Keratinocyte (primary cell): ENCODE measurements around the gene NCK2. TPM values are rescaled to one million over a fixed set of nuclear protein-coding genes. Genes with fewer than 3 reads are reported as not detected.

Experiments
- DNase-seq: peaks from one replicate; pipeline ENCODE4 v3.0.0-alpha.2; 2011; ENCODE audit warnings: low read depth, missing footprints, low spot score
- FAIRE-seq: peaks from 2 replicates; lab custom pipeline; 2011; peaks lifted over from hg19 to GRCh38; lab: Jason Lieb, UNC
- H2AFZ ChIP-seq: 2 replicates; pipeline ENCODE4 v1.6.0; 2012; ENCODE audit warnings: low read length, control low read depth, inconsistent platforms; ENCODE audit not compliant: control insufficient read depth
- H3K27ac ChIP-seq: 2 replicates; pipeline ENCODE4 v1.5.1; 2011; ENCODE audit warnings: low read length; ENCODE audit not compliant: control insufficient read depth, insufficient read depth
- H3K27me3 ChIP-seq: 3 replicates; pipeline ENCODE4 v1.6.0; 2011; ENCODE audit warnings: low read length; ENCODE audit not compliant: control insufficient read depth, insufficient read depth; ENCODE audit errors: extremely low read depth
- H3K36me3 ChIP-seq, 2 experiments: 2 replicates in 1 of 2; 3 replicates in 1 of 2; pipeline ENCODE4 v1.5.1; 2011; ENCODE audit warnings: low read length in 2 of 2, mild to moderate bottlenecking in 1 of 2; ENCODE audit not compliant: control insufficient read depth in 2 of 2, insufficient read depth in 2 of 2; ENCODE audit errors: extremely low read depth in 1 of 2
- H3K4me1 ChIP-seq: 3 replicates; pipeline ENCODE4 v1.5.1; 2011; ENCODE audit warnings: low read length; ENCODE audit not compliant: control insufficient read depth, insufficient read depth; ENCODE audit errors: extremely low read depth
- H3K4me2 ChIP-seq: 3 replicates; pipeline ENCODE4 v1.6.0; 2011; ENCODE audit warnings: low read depth, low read length; ENCODE audit not compliant: control insufficient read depth, insufficient read depth; ENCODE audit errors: extremely low read depth
- H3K4me3 ChIP-seq, 3 experiments: fragments of 200-600 bp in 1 of 3; sonication (generic) in 1 of 3; 2 replicates in 2 of 3; 3 replicates in 1 of 3; pipeline ENCODE4 v1.5.1; 2011 to 2016; ENCODE audit warnings: low read length in 3 of 3, mild to moderate bottlenecking in 3 of 3, control low read depth in 2 of 3, inconsistent platforms in 1 of 3, low read depth in 1 of 3, mixed read lengths in 1 of 3, mixed run types in 1 of 3, moderate library complexity in 1 of 3; ENCODE audit not compliant: control insufficient read depth in 2 of 3, insufficient read depth in 2 of 3; ENCODE audit errors: extremely low read depth in 1 of 3
- H3K79me2 ChIP-seq: 2 replicates; pipeline ENCODE4 v1.6.0; 2012; ENCODE audit warnings: low read length; ENCODE audit not compliant: control insufficient read depth, insufficient read depth
- H3K9ac ChIP-seq: 3 replicates; pipeline ENCODE4 v1.6.0; 2011; ENCODE audit warnings: low read length; ENCODE audit not compliant: control insufficient read depth, insufficient read depth; ENCODE audit errors: extremely low read depth
- H3K9me1 ChIP-seq: 3 replicates; pipeline ENCODE4 v1.6.0; 2011; ENCODE audit warnings: low read length; ENCODE audit not compliant: control insufficient read depth, insufficient read depth; ENCODE audit errors: extremely low read depth
- H3K9me3 ChIP-seq: 2 replicates; pipeline ENCODE4 v1.5.1; 2012; ENCODE audit warnings: low read depth, low read length; ENCODE audit not compliant: control insufficient read depth
- H4K20me1 ChIP-seq: 3 replicates; pipeline ENCODE4 v1.6.0; 2011; ENCODE audit warnings: low read length; ENCODE audit not compliant: control insufficient read depth, insufficient read depth; ENCODE audit errors: extremely low read depth
- CTCF ChIP-seq, 3 experiments: IDR thresholded peaks in 1 of 3; conservative IDR thresholded peaks in 1 of 3; optimal IDR thresholded peaks in 1 of 3; 2 replicates in 2 of 3; 3 replicates in 1 of 3; pipeline versions ENCODE3 to v1.5.1; 2011; ENCODE audit warnings: low read length in 3 of 3, mild to moderate bottlenecking in 3 of 3, moderate library complexity in 2 of 3, control low read depth in 1 of 3, inconsistent platforms in 1 of 3; ENCODE audit not compliant: insufficient read depth in 2 of 3; ENCODE audit errors: extremely low read depth in 1 of 3
- EZH2 ChIP-seq: IDR thresholded peaks from one replicate; pipeline ENCODE4 v1.6.1; 2012; ENCODE audit warnings: inconsistent platforms, mild to moderate bottlenecking, low read length, moderate library complexity
- dilution Hi-C: fragments of 300-500 bp; cut with MboI; formaldehyde crosslinking; loops from one replicate; pipeline ENCODE4 v1.7.0; 2020; ENCODE audit warnings: low sequenced_read_pairs; ENCODE audit not compliant: extremely low pct_ligation_motif_present
- polyA plus RNA-seq, 5 experiments: library from polyadenylated mRNA; depleted of rRNA in 3 of 5; stranded (reverse) in 3 of 5; stranded (forward) in 1 of 5; unstranded in 1 of 5; fragments of >200 nt; gene quantifications; 1 replicate in 1 of 5; 2 replicates in 3 of 5; 3 replicates in 1 of 5; pipeline versions ENCODE4 v1.2.1 to v1.2.3, GENCODE V29; 2011 to 2012; ENCODE audit warnings: missing spikeins in 2 of 5, low read depth in 1 of 5, low replicate concordance in 1 of 5

Gene NCK2
- polyA plus RNA-seq, 1 donor (not counting 4 experiments of a cell fraction or from before 2014, with no cell fraction given), result 31.4 TPM

DNA sequence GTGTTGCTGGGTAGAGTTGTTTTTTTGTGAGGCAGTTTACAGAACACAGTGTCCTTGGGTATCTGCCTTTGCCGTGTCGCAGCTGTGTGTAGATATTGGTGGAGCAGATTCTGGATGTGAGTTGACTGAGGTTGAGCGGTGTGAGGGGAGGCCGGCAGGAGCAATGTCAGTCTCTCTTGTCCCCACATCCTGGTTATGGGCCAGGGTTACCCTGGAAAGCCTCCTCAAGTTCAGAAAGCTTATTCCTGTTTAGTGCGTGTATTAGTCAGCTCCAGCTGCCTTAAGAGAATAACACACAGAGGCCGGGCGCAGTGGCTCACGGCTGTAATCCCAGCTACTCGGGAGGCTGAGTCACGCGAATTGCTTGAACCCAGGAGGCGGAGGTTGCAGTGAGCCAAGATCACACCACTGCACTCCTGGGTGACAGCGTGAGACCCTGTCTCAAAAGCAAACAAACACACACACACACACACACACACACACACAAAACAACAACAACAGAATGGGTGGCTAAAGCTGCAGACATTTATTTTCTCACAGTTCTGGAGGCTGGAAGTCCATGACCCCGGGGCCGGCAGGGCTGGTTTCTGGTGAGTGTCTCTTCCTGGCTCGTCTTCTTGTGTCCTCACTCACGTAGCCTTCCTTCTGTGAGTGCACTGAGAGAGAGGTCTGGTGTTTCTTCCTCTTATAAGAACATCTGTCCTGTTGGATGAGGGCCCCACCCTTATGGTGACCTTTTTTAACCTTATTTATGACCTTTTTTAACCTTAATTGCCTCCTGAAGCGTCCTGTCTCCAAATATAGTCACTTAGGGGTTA lies 5.1 kb downstream of the NCK2 start:
- Histone ChIP-seq H3K9me1 (no peaks in the 10 kb centered on the region), H3K4me2 (no peak overlapping the region), H3K4me1 (peaks cover 21% of the 10 kb centered on the region), H3K36me3 (peaks cover 0 to 11% of the 10 kb centered on the region in 2 experiments), H3K27me3 (no peaks in the 10 kb centered on the region), H4K20me1 (peaks cover 5% of the 10 kb centered on the region), H2AFZ (no peak overlapping the region), H3K9ac (no peak overlapping the region), H3K27ac (no peak overlapping the region), H3K4me3 (no peak overlapping the region), H3K79me2 (peaks cover 97% of the 10 kb centered on the region), H3K9me3 (no peaks in the 10 kb centered on the region)
- no peak for TF ChIP-seq EZH2
- TF ChIP-seq CTCF (optimal IDR thresholded peaks at IDR 0.05 in 1 of 3, IDR thresholded peaks at IDR 0.05 in 1 of 3, conservative IDR thresholded peaks at IDR 0.05 in 1 of 3; ENCODE audit: extremely low read depth in 1 of 3, insufficient read depth in 2 of 3, low read length in 3 of 3), result no peak
- DNase-seq (no peak), FAIRE-seq (no peak)
- dilution Hi-C loops, result loop anchor here (25.0 kb wide), 1 partner anchor 187 kb away; no protein-coding TSS in a partner anchor

- FAIRE-seq (no peak), DNase-seq (no peak)
- Histone ChIP-seq H3K9ac (no peak overlapping the region), H3K4me3 (no peak overlapping the region), H3K27ac (no peak overlapping the region), H2AFZ (no peak overlapping the region), H3K4me2 (no peak overlapping the region), H3K79me2 (peaks cover 99% of the 10 kb centered on the region), H3K9me1 (no peaks in the 10 kb centered on the region), H4K20me1 (peaks cover 10% of the 10 kb centered on the region), H3K27me3 (no peaks in the 10 kb centered on the region), H3K36me3 (peaks cover 0 to 11% of the 10 kb centered on the region in 2 experiments), H3K4me1 (peaks cover 29% of the 10 kb centered on the region), H3K9me3 (no peaks in the 10 kb centered on the region)
- dilution Hi-C loops, result loop anchor here (25.0 kb wide), 1 partner anchor 188 kb away; no protein-coding TSS in a partner anchor
- TF ChIP-seq EZH2 (no peak), CTCF (optimal IDR thresholded peaks at IDR 0.05 in 1 of 3, IDR thresholded peaks at IDR 0.05 in 1 of 3, conservative IDR thresholded peaks at IDR 0.05 in 1 of 3; ENCODE audit: extremely low read depth in 1 of 3, insufficient read depth in 2 of 3, low read length in 3 of 3) (no peak)
Observed at GRCh38 chr2:105750735-105751134, 6.0 kb downstream of the NCK2 start.
